ENCODE measurements around the gene MESP1. TPM values are rescaled to one million over a fixed set of nuclear protein-coding genes. Genes with fewer than 3 reads are reported as not detected.
A peak's percentile ranks its signal among the peaks of the same experiment; 100 is the strongest.
"Not testable (repeated sequence)": the region's sequence is repeated elsewhere in the genome, so short reads cannot be mapped to it uniquely, and the experiment has no call there.

MESP1 gene
- total and polyA plus RNA-seq, 8 donors = 0.58 to 60.5 (median 1.7) TPM; not detected in 1

DNA sequence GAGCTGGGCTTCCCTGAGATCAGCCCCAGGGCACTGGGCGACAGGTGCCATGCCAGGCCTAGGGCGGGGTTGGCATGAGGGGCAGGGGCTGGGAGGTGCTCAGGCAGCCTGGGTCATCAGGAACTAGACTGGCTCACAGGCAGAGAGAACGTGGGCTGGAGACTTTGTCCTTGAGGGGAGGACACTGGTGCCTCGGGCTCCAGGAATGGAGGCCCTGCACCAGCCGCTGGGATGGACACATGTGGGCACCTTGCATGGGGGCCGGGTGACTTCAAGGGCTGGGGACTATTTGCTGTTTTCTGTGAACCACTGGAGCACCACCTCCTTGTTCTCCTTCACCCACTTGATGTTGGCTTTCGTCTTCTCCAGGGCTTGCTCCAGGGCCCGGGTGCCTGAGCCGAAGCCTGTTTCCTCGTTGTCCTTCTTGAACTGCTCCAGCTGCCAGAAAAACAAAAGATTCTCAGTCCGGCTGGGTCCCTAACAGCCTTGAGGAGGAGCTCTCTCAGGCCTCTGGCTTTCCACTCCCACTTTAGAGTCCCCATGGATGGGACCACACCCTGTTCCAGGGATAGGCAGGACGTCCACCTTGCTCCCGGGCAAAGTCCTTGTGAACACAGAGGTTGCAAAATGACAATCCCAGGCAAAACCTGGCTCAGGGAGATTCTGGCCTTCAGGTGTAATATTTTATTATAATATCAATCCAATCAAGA is 34.2 kb upstream of the MESP1 start:
- Histone ChIP-seq H3K36me3 (peaks cover 0 to 1% (median under 1%) of the 10 kb centered on the region in 4 donors), H3K27ac (peak overlapping the region in 2 of 5 donors; percentile 5 to 46), H3K27me3 (no peaks in the 10 kb centered on the region), H3K4me3 (no peak overlapping the region), H3K4me1 (peaks cover 0 to 18% (median 6%) of the 10 kb centered on the region in 4 donors), H3K9me3 (peaks cover 0 to 11% (median 5%) of the 10 kb centered on the region in 4 donors)
- no peak for TF ChIP-seq POLR2A (IDR thresholded peaks at IDR 0.05)
- TF ChIP-seq, protein P1, sequence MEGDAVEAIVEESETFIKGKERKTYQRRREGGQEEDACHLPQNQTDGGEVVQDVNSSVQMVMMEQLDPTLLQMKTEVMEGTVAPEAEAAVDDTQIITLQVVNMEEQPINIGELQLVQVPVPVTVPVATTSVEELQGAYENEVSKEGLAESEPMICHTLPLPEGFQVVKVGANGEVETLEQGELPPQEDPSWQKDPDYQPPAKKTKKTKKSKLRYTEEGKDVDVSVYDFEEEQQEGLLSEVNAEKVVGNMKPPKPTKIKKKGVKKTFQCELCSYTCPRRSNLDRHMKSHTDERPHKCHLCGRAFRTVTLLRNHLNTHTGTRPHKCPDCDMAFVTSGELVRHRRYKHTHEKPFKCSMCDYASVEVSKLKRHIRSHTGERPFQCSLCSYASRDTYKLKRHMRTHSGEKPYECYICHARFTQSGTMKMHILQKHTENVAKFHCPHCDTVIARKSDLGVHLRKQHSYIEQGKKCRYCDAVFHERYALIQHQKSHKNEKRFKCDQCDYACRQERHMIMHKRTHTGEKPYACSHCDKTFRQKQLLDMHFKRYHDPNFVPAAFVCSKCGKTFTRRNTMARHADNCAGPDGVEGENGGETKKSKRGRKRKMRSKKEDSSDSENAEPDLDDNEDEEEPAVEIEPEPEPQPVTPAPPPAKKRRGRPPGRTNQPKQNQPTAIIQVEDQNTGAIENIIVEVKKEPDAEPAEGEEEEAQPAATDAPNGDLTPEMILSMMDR (IDR thresholded peaks at IDR 0.05) = no peak
- no peak for TF ChIP-seq EP300 (IDR thresholded peaks at IDR 0.05)
- TF ChIP-seq POLR2AphosphoS5 (IDR thresholded peaks at IDR 0.05) = no peak
- intact Hi-C loops (cut with DNase I; ENCODE audit: low total_unique reads) = no loop called here
- peak; percentile 50 to 58 for DNase-seq
- WGBS, 5 donors = 40 to 60% (median 57%) methylated on average over 9 to 13 of the region's 13 CpGs

DNA sequence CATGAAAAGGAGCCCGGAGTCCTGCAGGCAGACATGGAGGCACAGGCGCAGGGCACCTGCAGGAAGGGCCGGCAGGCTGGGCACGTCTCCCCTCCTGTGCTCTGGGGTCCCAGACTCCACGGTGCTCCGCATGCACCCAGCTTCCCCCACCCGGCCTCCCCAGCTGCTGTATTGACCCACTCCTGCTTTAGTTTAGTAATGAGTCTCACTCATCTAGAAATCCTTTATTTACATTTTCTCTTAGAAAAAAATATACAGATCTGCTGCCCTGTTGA is 33.6 kb upstream of the MESP1 start:
- H3K4me3 ChIP-seq = no peak overlapping the region
- intact Hi-C loops (cut with DNase I; ENCODE audit: low total_unique reads) = no loop called here
- DNase-seq = peak in 1 of 2 donors; percentile 1

DNA sequence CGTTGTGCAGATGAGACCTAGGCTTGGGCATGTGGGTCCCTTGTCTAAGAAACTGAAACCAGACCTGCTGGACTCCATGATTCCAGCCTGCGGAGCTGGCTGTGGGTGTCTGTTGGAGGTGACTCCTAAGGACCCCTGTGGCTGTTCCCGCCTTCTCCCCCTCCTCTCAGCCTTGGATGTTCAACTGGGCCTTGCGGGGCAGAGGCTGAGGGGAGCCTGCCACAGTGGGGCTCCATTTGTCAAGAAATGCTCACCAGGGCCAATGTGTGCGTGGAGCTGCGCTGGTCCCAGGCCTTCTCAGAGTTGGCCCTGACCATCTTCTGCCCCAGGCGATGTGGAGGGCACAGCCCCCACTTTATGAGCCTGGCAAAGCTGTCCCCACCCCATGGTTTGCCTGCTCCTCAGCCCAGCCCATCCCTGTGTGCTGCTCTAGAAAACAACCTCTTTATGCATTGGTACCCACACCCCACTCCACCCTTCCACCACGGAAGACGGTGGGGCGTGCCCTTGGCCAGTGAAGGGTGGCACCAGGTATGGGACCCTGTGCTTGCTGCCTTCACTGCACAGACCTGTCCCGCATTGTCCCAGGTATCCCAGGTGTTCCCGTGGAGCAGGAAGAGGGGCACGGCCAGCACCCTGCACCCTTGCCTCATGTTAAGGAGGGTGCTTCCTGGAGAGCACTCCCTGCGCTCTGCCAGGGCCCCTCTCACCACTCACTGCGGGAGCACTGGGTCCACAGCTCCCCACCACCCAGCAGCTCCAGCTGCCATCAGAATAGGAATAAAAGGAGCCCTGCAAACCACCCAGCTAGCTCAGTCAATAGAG is 33.0 kb upstream of the MESP1 start:
- intact Hi-C loops (cut with DNase I; ENCODE audit: low total_unique reads) = no loop called here
- peak in 1 of 2 donors; percentile 2 for DNase-seq
- Histone ChIP-seq H3K27me3 (no peaks in the 10 kb centered on the region), H3K36me3 (no peaks in the 10 kb centered on the region), H3K27ac (no peak overlapping the region), H3K9me3 (peaks cover 0 to 11% (median 5%) of the 10 kb centered on the region in 4 donors), H3K4me1 (peaks cover 0 to 18% (median 6%) of the 10 kb centered on the region in 4 donors), H3K4me3 (no peak overlapping the region)
- WGBS, 5 donors = 87 to 95% (median 90%) methylated on average over 12 to 15 of the region's 15 CpGs
- TF ChIP-seq POLR2AphosphoS5 (IDR thresholded peaks at IDR 0.05) (no peak), EP300 (IDR thresholded peaks at IDR 0.05) (no peak)
- TF ChIP-seq, protein P1 (IDR thresholded peaks at IDR 0.05) = no peak

More for the DNA sequence above, 33.6 kb upstream of the MESP1 start:
- Histone ChIP-seq H3K36me3 (no peaks in the 10 kb centered on the region), H3K27ac (peak overlapping the region in 1 of 5 donors; percentile 46), H3K4me1 (peaks cover 0 to 18% (median 6%) of the 10 kb centered on the region in 4 donors), H3K27me3 (no peaks in the 10 kb centered on the region), H3K9me3 (peaks cover 0 to 11% (median 5%) of the 10 kb centered on the region in 4 donors)
- TF ChIP-seq EP300 (IDR thresholded peaks at IDR 0.05) (no peak), POLR2A (IDR thresholded peaks at IDR 0.05) (no peak), POLR2AphosphoS5 (IDR thresholded peaks at IDR 0.05) (no peak)
- TF ChIP-seq, protein P1 (IDR thresholded peaks at IDR 0.05) = no peak
- WGBS, 5 donors = 79 to 89% (median 88%) methylated on average over 7 of the region's 7 CpGs

DNA sequence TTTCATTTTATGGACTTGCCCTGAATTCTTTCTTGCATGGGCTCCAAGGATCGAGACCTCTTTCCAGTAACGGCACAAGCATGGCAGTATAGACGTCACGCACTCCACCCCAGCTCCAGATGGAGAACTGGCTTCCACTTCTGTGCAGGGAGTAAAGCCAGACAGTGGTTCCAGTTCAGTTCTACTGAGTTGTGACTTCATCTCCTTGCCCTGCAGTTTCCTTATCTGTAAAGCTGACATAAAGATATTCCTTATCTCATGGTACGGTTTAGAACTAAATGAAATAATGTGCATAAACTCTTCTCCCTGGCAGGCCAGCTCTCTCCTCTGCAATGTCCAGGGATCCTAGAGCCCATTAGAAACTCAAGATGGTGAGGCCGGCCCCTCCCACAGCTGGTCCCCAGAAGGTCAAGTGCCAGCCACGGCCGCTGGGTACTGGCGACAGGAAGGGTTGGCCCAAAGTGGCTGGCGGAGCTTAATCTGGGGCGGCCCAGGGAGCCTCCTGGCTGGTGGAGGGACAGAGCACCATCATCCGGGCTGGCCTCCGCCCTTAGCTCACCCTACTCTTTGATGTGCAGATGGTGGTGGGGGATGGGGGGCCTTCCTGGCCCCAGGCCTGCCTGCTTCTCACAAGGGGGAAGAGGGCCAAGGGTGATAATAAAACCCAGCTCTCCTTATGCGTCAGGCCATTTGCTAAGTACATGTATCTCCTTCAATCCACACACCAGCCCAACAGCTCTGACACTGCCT is 32.2 kb upstream of the MESP1 start:
- H3K9me3 ChIP-seq = peaks cover 0 to 9% (median 4%) of the 10 kb centered on the region in 4 donors
- TF ChIP-seq POLR2AphosphoS5 (IDR thresholded peaks at IDR 0.05) (no peak), EP300 (IDR thresholded peaks at IDR 0.05) (no peak), POLR2A (IDR thresholded peaks at IDR 0.05) (no peak)
- TF ChIP-seq, protein P1 (IDR thresholded peaks at IDR 0.05) = no peak
- peaks cover 0 to 18% (median 6%) of the 10 kb centered on the region in 4 donors for H3K4me1 ChIP-seq
- H3K4me3 ChIP-seq = no peak overlapping the region
- peak in 1 of 2 donors; percentile 14 for DNase-seq
- H3K36me3 ChIP-seq = no peaks in the 10 kb centered on the region
- no peak overlapping the region for H3K27ac ChIP-seq
- intact Hi-C loops (cut with DNase I; ENCODE audit: low total_unique reads) = no loop called here
- WGBS, 5 donors = 76 to 83% (median 81%) methylated on average over 14 of the region's 14 CpGs
- H3K27me3 ChIP-seq = no peaks in the 10 kb centered on the region

DNA sequence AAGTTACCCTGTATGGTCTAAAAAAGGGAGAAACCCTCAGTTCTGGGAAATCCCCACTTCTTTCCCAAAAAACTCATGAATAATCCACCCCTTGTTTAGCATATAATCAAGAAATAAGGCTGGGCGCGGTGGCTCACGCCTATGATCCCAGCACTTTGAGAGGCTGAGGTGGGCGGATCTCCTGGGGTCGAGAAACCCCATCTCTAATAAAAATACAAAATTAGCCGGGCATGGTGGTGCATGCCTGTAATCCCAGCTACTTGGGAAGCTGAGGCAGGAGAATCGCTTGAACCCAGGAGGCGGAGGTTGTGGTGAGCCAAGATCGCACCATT is 31.5 kb upstream of the MESP1 start:
- H3K36me3 ChIP-seq; H3K27me3 ChIP-seq; H3K9me3 ChIP-seq; DNase-seq; H3K27ac ChIP-seq; H3K4me3 ChIP-seq; intact Hi-C loops (cut with DNase I; ENCODE audit: low total_unique reads): not testable (repeated sequence)
- H3K4me1 ChIP-seq = peaks cover 0 to 18% (median 6%) of the 10 kb centered on the region in 4 donors
- 90 to 97% (median 92%) methylated on average over 8 to 9 of the region's 9 CpGs for WGBS, 5 donors
